GM19467 (cell line): Measurements from ENCODE around the gene GPRC5B.

Experiments used
- ATAC-seq: cut with Tn5 transposase; IDR thresholded peaks from one replicate; pipeline ENCODE4 v1.9.1; 2021; ENCODE audit warnings: mild to moderate bottlenecking, moderate library complexity; ENCODE audit not compliant: unreplicated experiment

The GPRC5B gene

GRCh38 chr16:19874026-19874425 is 10.6 kb downstream of the GPRC5B start:
- no peak for ATAC-seq

GRCh38 chr16:19872935-19873334 is 11.7 kb downstream of the GPRC5B start:
- no peak for ATAC-seq

GRCh38 chr16:19872179-19872863 is 12.3 kb downstream of the GPRC5B start:
- no peak for ATAC-seq

GRCh38 chr16:19871721-19872120 is 12.9 kb downstream of the GPRC5B start:
- no peak for ATAC-seq

GRCh38 chr16:19868421-19868820 is 16.2 kb downstream of the GPRC5B start:
- no peak for ATAC-seq

GRCh38 chr16:19864566-19864965 is 20.1 kb downstream of the GPRC5B start:
- ATAC-seq, result no peak

- no peak for ATAC-seq
Observed at GRCh38 chr16:19863990-19864389, 20.7 kb downstream of the GPRC5B start.

GRCh38 chr16:19861811-19862327 is 22.8 kb downstream of the GPRC5B start:
- no peak for ATAC-seq

GRCh38 chr16:19861133-19861532 is 23.5 kb downstream of the GPRC5B start:
- no peak for ATAC-seq

GRCh38 chr16:19860166-19861041 is 24.2 kb downstream of the GPRC5B start:
- ATAC-seq, result no peak

- no peak for ATAC-seq
Observed at GRCh38 chr16:19859603-19860002, 25.0 kb downstream of the GPRC5B start.

- ATAC-seq, result no peak
Observed at GRCh38 chr16:19859166-19859565, 25.5 kb downstream of the GPRC5B start.

- no peak for ATAC-seq
Observed at GRCh38 chr16:19858340-19859018, 26.2 kb downstream of the GPRC5B start.

- ATAC-seq, result no peak
Observed at GRCh38 chr16:19857593-19858339, 26.9 kb downstream of the GPRC5B start.

- no peak for ATAC-seq
Observed at GRCh38 chr16:19856120-19856519, 28.5 kb downstream of the GPRC5B start.

- no peak for ATAC-seq
Observed at GRCh38 chr16:19854543-19854876, 30.1 kb downstream of the GPRC5B start.

- no peak for ATAC-seq
Observed at GRCh38 chr16:19853742-19854542, 30.7 kb downstream of the GPRC5B start.

GRCh38 chr16:19853132-19853741 is 31.4 kb downstream of the GPRC5B start:
- ATAC-seq, result no peak

GRCh38 chr16:19851476-19851875 is 33.2 kb downstream of the GPRC5B start:
- no peak for ATAC-seq
